H1 (cell line): ENCODE measurements around the gene ZNF626. TPM values are rescaled to one million over a fixed set of nuclear protein-coding genes. Genes with fewer than 3 reads are reported as not detected.

ENCODE experiments used
- ASH2L ChIP-seq: fragments of 200-600, 300-600 bp; sonication (generic); IDR thresholded peaks from one replicate; pipeline ENCODE4 v1.7.1; 2017; ENCODE audit warnings: low read length
- BCL11A ChIP-seq, 2 experiments: IDR thresholded peaks; one replicate each; pipeline ENCODE4 v1.6.1; 2011; ENCODE audit warnings: low read depth in 2 of 2, low read length in 2 of 2, mild to moderate bottlenecking in 2 of 2
- GABPA ChIP-seq: IDR thresholded peaks from 2 replicates; pipeline ENCODE4 v1.6.1; 2011; ENCODE audit warnings: mild to moderate bottlenecking, low read length, moderate library complexity, borderline replicate concordance; ENCODE audit not compliant: insufficient read depth
- KDM5A ChIP-seq: fragments of 200-600 bp; IDR thresholded peaks from 2 replicates; pipeline ENCODE4 v1.7.1; 2012; ENCODE audit warnings: mild to moderate bottlenecking, low read length, inconsistent platforms, mixed read lengths
- polyA plus RNA-seq, 7 experiments: library from polyadenylated mRNA; depleted of rRNA in 3 of 7; stranded (reverse) in 5 of 7; unstranded in 2 of 7; fragments of >200 nt in 5 of 7; fragments of 200-250 nt in 2 of 7; gene quantifications; 1 replicate in 5 of 7; 2 replicates in 1 of 7; 4 replicates in 1 of 7; pipeline versions ENCODE4 v1.2.1 to v1.2.3, GENCODE V29; 2011 to 2013; ENCODE audit warnings: missing spikeins in 2 of 7, mixed read lengths in 2 of 7
- total RNA-seq: library from RNA; stranded (reverse); fragmentation: NEBNext Ultra II Directional; extraction: Animal tissue kit (Norgen Biotek cat#: 25700); gene quantifications from 2 replicates; pipeline ENCODE4 v1.2.1, GENCODE V29; 2021
- TF ChIP-seq, protein P1 (sequence below): IDR thresholded peaks from 2 replicates; pipeline ENCODE4 v1.6.1; 2012; ENCODE audit warnings: low read length, inconsistent platforms
- TF ChIP-seq, protein P2 (sequence below): IDR thresholded peaks from 2 replicates; pipeline ENCODE4 v1.6.1; 2011; ENCODE audit warnings: low read length, improper control_type of control experiment
- TF ChIP-seq, protein P3 (sequence below): fragments of 300-600 bp; sonication (generic); IDR thresholded peaks from 2 replicates; pipeline ENCODE4 v1.7.1; 2012; ENCODE audit warnings: low read length, moderate library complexity, mild to moderate bottlenecking, inconsistent platforms; ENCODE audit not compliant: insufficient replicate concordance

The ZNF626 gene
- total and polyA plus RNA-seq, 2 of the 8 experiments (the other 6 are each of a cell fraction or from before 2014, with no cell fraction given) = 4.7 to 28.4 TPM

DNA sequence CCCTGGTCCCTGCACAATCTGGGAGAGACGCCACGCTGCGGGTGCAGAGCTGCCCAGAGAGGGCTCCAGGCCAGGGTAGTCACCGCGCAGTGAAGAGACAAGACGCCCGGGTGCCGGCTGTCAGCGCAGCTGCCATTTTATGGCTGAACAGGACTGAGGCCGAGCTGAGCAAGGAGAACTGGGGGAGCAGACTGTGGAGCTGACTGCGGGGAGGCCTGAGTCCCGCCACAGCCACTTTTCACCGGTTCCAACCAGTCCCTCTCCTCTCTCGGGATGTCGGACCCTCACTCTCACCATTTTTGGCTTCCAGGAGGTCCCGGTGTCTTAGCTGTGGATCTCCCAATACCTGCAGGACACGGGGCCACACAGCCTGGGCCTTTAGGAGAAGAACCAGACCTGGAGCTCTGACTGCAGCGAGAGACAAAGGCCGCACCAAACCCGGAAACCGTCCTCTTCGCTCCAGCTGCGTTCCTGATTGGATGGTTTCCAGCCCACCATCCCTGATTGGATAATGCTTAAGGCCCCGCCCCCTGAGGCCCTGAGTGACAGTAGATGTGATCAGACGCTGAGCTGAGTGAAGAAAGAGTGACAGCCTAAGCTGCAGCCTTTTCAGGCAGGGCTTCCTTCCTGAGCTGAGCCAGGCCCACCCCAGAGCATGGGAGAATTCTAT lies at the start of gene ZNF626 (continued):
- no peak for TF ChIP-seq BCL11A (IDR thresholded peaks at IDR 0.05; ENCODE audit: low read depth in 2 of 2, low read length in 2 of 2)
- peak; percentile 21 for TF ChIP-seq ASH2L
- TF ChIP-seq, protein P1, sequence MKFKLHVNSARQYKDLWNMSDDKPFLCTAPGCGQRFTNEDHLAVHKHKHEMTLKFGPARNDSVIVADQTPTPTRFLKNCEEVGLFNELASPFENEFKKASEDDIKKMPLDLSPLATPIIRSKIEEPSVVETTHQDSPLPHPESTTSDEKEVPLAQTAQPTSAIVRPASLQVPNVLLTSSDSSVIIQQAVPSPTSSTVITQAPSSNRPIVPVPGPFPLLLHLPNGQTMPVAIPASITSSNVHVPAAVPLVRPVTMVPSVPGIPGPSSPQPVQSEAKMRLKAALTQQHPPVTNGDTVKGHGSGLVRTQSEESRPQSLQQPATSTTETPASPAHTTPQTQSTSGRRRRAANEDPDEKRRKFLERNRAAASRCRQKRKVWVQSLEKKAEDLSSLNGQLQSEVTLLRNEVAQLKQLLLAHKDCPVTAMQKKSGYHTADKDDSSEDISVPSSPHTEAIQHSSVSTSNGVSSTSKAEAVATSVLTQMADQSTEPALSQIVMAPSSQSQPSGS = no peak
- TF ChIP-seq, protein P2, sequence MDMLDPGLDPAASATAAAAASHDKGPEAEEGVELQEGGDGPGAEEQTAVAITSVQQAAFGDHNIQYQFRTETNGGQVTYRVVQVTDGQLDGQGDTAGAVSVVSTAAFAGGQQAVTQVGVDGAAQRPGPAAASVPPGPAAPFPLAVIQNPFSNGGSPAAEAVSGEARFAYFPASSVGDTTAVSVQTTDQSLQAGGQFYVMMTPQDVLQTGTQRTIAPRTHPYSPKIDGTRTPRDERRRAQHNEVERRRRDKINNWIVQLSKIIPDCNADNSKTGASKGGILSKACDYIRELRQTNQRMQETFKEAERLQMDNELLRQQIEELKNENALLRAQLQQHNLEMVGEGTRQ = no peak
- no peak for TF ChIP-seq GABPA
- TF ChIP-seq, protein P3, sequence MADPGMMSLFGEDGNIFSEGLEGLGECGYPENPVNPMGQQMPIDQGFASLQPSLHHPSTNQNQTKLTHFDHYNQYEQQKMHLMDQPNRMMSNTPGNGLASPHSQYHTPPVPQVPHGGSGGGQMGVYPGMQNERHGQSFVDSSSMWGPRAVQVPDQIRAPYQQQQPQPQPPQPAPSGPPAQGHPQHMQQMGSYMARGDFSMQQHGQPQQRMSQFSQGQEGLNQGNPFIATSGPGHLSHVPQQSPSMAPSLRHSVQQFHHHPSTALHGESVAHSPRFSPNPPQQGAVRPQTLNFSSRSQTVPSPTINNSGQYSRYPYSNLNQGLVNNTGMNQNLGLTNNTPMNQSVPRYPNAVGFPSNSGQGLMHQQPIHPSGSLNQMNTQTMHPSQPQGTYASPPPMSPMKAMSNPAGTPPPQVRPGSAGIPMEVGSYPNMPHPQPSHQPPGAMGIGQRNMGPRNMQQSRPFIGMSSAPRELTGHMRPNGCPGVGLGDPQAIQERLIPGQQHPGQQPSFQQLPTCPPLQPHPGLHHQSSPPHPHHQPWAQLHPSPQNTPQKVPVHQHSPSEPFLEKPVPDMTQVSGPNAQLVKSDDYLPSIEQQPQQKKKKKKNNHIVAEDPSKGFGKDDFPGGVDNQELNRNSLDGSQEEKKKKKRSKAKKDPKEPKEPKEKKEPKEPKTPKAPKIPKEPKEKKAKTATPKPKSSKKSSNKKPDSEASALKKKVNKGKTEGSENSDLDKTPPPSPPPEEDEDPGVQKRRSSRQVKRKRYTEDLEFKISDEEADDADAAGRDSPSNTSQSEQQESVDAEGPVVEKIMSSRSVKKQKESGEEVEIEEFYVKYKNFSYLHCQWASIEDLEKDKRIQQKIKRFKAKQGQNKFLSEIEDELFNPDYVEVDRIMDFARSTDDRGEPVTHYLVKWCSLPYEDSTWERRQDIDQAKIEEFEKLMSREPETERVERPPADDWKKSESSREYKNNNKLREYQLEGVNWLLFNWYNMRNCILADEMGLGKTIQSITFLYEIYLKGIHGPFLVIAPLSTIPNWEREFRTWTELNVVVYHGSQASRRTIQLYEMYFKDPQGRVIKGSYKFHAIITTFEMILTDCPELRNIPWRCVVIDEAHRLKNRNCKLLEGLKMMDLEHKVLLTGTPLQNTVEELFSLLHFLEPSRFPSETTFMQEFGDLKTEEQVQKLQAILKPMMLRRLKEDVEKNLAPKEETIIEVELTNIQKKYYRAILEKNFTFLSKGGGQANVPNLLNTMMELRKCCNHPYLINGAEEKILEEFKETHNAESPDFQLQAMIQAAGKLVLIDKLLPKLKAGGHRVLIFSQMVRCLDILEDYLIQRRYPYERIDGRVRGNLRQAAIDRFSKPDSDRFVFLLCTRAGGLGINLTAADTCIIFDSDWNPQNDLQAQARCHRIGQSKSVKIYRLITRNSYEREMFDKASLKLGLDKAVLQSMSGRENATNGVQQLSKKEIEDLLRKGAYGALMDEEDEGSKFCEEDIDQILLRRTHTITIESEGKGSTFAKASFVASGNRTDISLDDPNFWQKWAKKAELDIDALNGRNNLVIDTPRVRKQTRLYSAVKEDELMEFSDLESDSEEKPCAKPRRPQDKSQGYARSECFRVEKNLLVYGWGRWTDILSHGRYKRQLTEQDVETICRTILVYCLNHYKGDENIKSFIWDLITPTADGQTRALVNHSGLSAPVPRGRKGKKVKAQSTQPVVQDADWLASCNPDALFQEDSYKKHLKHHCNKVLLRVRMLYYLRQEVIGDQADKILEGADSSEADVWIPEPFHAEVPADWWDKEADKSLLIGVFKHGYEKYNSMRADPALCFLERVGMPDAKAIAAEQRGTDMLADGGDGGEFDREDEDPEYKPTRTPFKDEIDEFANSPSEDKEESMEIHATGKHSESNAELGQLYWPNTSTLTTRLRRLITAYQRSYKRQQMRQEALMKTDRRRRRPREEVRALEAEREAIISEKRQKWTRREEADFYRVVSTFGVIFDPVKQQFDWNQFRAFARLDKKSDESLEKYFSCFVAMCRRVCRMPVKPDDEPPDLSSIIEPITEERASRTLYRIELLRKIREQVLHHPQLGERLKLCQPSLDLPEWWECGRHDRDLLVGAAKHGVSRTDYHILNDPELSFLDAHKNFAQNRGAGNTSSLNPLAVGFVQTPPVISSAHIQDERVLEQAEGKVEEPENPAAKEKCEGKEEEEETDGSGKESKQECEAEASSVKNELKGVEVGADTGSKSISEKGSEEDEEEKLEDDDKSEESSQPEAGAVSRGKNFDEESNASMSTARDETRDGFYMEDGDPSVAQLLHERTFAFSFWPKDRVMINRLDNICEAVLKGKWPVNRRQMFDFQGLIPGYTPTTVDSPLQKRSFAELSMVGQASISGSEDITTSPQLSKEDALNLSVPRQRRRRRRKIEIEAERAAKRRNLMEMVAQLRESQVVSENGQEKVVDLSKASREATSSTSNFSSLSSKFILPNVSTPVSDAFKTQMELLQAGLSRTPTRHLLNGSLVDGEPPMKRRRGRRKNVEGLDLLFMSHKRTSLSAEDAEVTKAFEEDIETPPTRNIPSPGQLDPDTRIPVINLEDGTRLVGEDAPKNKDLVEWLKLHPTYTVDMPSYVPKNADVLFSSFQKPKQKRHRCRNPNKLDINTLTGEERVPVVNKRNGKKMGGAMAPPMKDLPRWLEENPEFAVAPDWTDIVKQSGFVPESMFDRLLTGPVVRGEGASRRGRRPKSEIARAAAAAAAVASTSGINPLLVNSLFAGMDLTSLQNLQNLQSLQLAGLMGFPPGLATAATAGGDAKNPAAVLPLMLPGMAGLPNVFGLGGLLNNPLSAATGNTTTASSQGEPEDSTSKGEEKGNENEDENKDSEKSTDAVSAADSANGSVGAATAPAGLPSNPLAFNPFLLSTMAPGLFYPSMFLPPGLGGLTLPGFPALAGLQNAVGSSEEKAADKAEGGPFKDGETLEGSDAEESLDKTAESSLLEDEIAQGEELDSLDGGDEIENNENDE = no peak
- 0 out of 2 replicates have a peak, but pooled peaks have one; percentile 35 for TF ChIP-seq KDM5A
